KMS-11 (cell line): ENCODE measurements around the gene WNT5A.

Experiments used
- H2AFZ ChIP-seq: fragments of 200-600 bp; sonication (generic); 2 replicates; pipeline ENCODE4 v1.6.1; 2016; ENCODE audit warnings: antibody characterized with exemption, mixed run types, low read depth
- H3K27ac ChIP-seq: fragments of 200-600 bp; sonication (generic); 2 replicates; pipeline ENCODE4 v1.6.1; 2016; ENCODE audit warnings: mild to moderate bottlenecking, mixed run types
- H3K27me3 ChIP-seq: fragments of 200-600 bp; sonication (generic); 2 replicates; pipeline ENCODE4 v1.6.1; 2017; ENCODE audit warnings: mild to moderate bottlenecking, low read depth, mixed run types, moderate library complexity; ENCODE audit not compliant: insufficient read depth
- H3K36me3 ChIP-seq: fragments of 200-600 bp; sonication (generic); 2 replicates; pipeline ENCODE4 v1.6.1; 2017; ENCODE audit warnings: mild to moderate bottlenecking, mixed run types; ENCODE audit not compliant: insufficient read depth
- H3K4me1 ChIP-seq: fragments of 200-600 bp; sonication (generic); 2 replicates; pipeline ENCODE4 v1.6.1; 2016; ENCODE audit warnings: mild to moderate bottlenecking, low read depth, mixed run types; ENCODE audit not compliant: poor library complexity, severe bottlenecking
- H3K4me2 ChIP-seq: fragments of 200-600 bp; sonication (generic); 2 replicates; pipeline ENCODE4 v1.7.0; 2016; ENCODE audit warnings: mild to moderate bottlenecking, mixed run types
- H3K4me3 ChIP-seq: fragments of 200-600 bp; sonication (generic); IDR thresholded peaks from 2 replicates; pipeline ENCODE4 v1.6.1; 2017; ENCODE audit warnings: low read depth, low read length, mixed read lengths; ENCODE audit not compliant: insufficient read depth
- H3K79me2 ChIP-seq: fragments of 200-600 bp; sonication (generic); 2 replicates; pipeline ENCODE4 v1.6.1; 2016; ENCODE audit warnings: low read depth, mixed run types; ENCODE audit not compliant: insufficient read depth
- H3K9ac ChIP-seq: fragments of 200-600 bp; sonication (generic); 2 replicates; pipeline ENCODE4 v1.6.1; 2016; ENCODE audit warnings: mild to moderate bottlenecking, mixed run types
- H4K20me1 ChIP-seq: fragments of 200-600 bp; sonication (generic); 2 replicates; pipeline ENCODE4 v1.6.1; 2016; ENCODE audit warnings: mild to moderate bottlenecking, mixed run types; ENCODE audit not compliant: insufficient read depth
- TF ChIP-seq, protein P1 (sequence below): fragments of 200-600 bp; sonication (generic); conservative IDR thresholded peaks from 2 replicates; pipeline ENCODE4 v1.6.1; 2017; ENCODE audit warnings: low read depth, mild to moderate bottlenecking, antibody characterized with exemption, low read length, moderate library complexity, mixed read lengths

The WNT5A gene

DNA sequence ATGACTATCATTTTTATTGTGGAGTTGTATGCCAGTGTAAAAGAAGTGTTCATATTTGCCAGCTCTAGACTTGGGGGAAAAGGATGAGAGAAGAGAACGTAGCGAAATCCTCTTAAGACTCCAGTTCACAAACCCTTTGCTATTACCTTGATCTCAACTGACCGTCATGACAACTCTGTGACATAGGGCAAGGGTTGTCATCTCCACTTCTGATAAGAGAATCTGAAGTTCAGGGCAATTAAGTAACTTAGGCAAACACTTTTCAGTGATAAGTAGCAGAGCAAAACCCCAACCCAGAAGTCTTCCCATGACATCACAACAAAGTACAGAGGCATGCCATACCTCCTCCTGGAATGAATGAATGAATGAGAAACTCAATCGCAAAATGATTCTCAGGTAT, 40.3 kb upstream of the WNT5A start:
- H3K27me3 ChIP-seq: no peaks in the 10 kb centered on the region
- H3K79me2 ChIP-seq: no peaks in the 10 kb centered on the region
- no peaks in the 10 kb centered on the region for H4K20me1 ChIP-seq
- H3K9ac ChIP-seq: no peak overlapping the region
- no peak overlapping the region for H2AFZ ChIP-seq
- no peaks in the 10 kb centered on the region for H3K4me1 ChIP-seq
- TF ChIP-seq, protein P1, sequence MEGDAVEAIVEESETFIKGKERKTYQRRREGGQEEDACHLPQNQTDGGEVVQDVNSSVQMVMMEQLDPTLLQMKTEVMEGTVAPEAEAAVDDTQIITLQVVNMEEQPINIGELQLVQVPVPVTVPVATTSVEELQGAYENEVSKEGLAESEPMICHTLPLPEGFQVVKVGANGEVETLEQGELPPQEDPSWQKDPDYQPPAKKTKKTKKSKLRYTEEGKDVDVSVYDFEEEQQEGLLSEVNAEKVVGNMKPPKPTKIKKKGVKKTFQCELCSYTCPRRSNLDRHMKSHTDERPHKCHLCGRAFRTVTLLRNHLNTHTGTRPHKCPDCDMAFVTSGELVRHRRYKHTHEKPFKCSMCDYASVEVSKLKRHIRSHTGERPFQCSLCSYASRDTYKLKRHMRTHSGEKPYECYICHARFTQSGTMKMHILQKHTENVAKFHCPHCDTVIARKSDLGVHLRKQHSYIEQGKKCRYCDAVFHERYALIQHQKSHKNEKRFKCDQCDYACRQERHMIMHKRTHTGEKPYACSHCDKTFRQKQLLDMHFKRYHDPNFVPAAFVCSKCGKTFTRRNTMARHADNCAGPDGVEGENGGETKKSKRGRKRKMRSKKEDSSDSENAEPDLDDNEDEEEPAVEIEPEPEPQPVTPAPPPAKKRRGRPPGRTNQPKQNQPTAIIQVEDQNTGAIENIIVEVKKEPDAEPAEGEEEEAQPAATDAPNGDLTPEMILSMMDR: no peak
- no peak overlapping the region for H3K4me2 ChIP-seq
- no peaks in the 10 kb centered on the region for H3K36me3 ChIP-seq
- no peak overlapping the region for H3K4me3 ChIP-seq
- no peak overlapping the region for H3K27ac ChIP-seq

DNA sequence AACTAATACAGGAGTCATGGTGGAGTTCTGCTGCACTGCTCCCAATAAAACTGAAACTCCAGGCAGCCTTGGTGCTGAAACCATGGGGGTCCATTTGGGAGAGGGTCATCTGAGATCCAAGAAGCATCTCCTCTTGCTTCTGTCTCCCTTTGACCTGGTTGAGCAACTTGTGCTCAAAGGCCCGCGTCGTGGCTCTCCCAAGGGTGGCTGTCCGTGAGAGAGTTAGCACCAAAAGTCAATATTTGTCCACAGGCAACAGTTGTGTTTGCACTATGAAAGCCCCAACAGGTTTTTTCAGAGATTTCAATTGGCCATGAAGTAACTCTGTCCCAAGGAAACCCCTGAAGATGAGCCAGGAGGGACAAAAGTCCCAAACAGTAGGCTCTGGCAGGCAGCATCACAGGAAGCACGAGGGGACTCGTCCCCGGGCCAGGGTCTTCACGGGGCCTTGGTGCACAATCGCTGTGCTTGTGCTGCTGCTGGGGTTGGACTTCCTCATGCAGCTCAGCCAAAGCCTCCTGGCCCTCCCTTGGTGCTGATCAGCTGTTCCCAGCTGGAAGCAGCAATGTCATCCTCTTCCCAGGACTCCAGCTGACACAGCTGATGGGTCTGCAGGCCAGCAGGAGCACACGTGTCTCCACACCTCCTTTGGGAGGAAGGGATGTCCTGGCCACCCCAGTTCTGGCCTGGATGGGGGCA, 39.4 kb upstream of the WNT5A start:
- no peaks in the 10 kb centered on the region for H4K20me1 ChIP-seq
- no peaks in the 10 kb centered on the region for H3K27me3 ChIP-seq
- no peak overlapping the region for H3K4me3 ChIP-seq
- TF ChIP-seq, protein P1: no peak
- no peak overlapping the region for H2AFZ ChIP-seq
- H3K27ac ChIP-seq: no peak overlapping the region
- H3K36me3 ChIP-seq: no peaks in the 10 kb centered on the region
- no peaks in the 10 kb centered on the region for H3K79me2 ChIP-seq
- no peaks in the 10 kb centered on the region for H3K4me1 ChIP-seq
- H3K4me2 ChIP-seq: no peak overlapping the region
- H3K9ac ChIP-seq: no peak overlapping the region

DNA sequence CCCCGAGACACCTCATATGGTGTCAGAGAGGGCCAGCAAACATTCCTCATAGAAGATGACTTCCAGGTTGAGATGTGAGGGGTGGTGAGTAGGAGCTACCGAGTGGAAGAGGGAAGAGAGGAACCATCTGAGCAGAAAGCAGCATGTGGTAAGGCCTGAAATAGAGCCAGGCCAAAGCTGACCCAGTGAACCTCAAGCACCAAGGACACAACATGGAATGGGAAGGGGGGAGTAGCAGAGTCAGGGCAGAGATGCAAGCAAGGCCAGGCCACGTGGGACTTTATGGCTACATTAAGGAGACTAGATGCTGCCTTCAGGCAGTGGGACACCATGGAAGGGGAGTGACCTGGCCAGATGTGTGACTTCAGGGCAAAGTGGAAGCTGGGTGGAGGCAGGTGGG, 38.3 kb upstream of the WNT5A start:
- no peak overlapping the region for H3K4me2 ChIP-seq
- H3K27ac ChIP-seq: no peak overlapping the region
- no peak overlapping the region for H2AFZ ChIP-seq
- H4K20me1 ChIP-seq: no peaks in the 10 kb centered on the region
- TF ChIP-seq, protein P1: no peak
- no peak overlapping the region for H3K4me3 ChIP-seq
- H3K36me3 ChIP-seq: no peaks in the 10 kb centered on the region
- no peaks in the 10 kb centered on the region for H3K79me2 ChIP-seq
- no peaks in the 10 kb centered on the region for H3K27me3 ChIP-seq
- no peak overlapping the region for H3K9ac ChIP-seq
- H3K4me1 ChIP-seq: no peaks in the 10 kb centered on the region

DNA sequence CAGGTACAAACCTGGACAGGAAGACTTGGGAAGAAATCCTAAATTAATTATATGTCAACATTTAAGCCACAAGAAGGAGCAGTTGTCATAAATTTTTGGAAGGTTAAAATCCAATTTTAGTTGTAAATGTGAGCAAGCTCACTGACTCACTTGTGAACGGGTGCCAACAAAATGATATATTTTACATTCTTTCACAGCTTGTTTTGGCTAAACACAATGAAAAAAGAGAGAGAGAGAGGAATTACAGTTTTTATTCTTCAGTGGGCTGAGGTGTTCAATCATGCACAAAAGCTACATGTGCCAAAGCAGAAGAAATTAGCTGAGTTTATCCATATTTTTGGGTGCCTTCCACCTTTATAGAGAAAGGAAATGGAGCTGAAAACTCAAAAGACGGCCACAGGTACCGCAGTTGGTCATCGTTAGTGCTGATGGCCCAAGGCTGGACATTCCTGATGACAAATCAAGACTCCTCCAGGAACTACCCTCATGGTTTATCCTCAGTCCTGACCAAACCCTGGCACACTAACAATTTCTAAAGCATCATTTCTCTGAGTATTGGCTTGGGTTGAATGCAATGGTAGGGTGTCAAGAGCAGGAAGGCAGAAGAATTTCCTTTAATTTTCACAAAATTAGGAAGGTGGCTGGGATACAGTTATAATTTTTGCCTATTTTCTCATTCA, 37.6 kb upstream of the WNT5A start:
- H3K4me3 ChIP-seq: no peak overlapping the region
- H3K4me2 ChIP-seq: no peak overlapping the region
- H3K27me3 ChIP-seq: no peaks in the 10 kb centered on the region
- H3K79me2 ChIP-seq: no peaks in the 10 kb centered on the region
- H3K36me3 ChIP-seq: no peaks in the 10 kb centered on the region
- TF ChIP-seq, protein P1: no peak
- H4K20me1 ChIP-seq: no peaks in the 10 kb centered on the region
- no peak overlapping the region for H3K9ac ChIP-seq
- no peak overlapping the region for H2AFZ ChIP-seq
- H3K27ac ChIP-seq: no peak overlapping the region
- H3K4me1 ChIP-seq: no peaks in the 10 kb centered on the region
